BJ (cell line): Measurements from ENCODE around the gene PTGER1. TPM values are rescaled to one million over a fixed set of nuclear protein-coding genes. Genes with fewer than 3 reads are reported as not detected.

Experiments used
- CTCF ChIA-PET: fragments of 350-600 bp; formaldehyde crosslinking; extraction: SDS; loops from one replicate; lab custom pipeline; 2021; ENCODE audit warnings: antibody characterized with exemption, inconsistent platforms; lab: Yijun Ruan, JAX
- POLR2A ChIA-PET: fragments of 300-600 bp; sonication (Branson Sonifier 250); formaldehyde crosslinking; extraction: SDS; loops from one replicate; lab custom pipeline; 2021; ENCODE audit warnings: antibody characterized with exemption; lab: Charles Lee
- DNase-seq: peaks from one replicate; pipeline ENCODE4 v3.0.0-alpha.2; 2011; ENCODE audit warnings: low read depth
- H3K27me3 ChIP-seq: 2 replicates; pipeline ENCODE4 v1.6.0; 2011; ENCODE audit warnings: low read length; ENCODE audit not compliant: control insufficient read depth, insufficient read depth
- H3K36me3 ChIP-seq: 2 replicates; pipeline ENCODE4 v1.5.1; 2011; ENCODE audit warnings: low read length; ENCODE audit not compliant: control insufficient read depth, insufficient read depth
- H3K4me3 ChIP-seq: 2 replicates; pipeline ENCODE4 v1.5.1; 2011; ENCODE audit warnings: low read depth, mild to moderate bottlenecking, control low read depth, low read length
- CTCF ChIP-seq: IDR thresholded peaks from 2 replicates; pipeline ENCODE4 v1.5.1; 2011; ENCODE audit warnings: low read depth, mild to moderate bottlenecking, control low read depth, inconsistent platforms, low read length, moderate library complexity; ENCODE audit not compliant: insufficient read depth
- polyA plus RNA-seq: library from polyadenylated mRNA; depleted of rRNA; stranded (reverse); fragments of >200 nt; gene quantifications from 2 replicates; pipeline ENCODE4 v1.2.3, GENCODE V29; 2011

Gene PTGER1
- polyA plus RNA-seq, 1 experiment: 0.63 TPM

DNA sequence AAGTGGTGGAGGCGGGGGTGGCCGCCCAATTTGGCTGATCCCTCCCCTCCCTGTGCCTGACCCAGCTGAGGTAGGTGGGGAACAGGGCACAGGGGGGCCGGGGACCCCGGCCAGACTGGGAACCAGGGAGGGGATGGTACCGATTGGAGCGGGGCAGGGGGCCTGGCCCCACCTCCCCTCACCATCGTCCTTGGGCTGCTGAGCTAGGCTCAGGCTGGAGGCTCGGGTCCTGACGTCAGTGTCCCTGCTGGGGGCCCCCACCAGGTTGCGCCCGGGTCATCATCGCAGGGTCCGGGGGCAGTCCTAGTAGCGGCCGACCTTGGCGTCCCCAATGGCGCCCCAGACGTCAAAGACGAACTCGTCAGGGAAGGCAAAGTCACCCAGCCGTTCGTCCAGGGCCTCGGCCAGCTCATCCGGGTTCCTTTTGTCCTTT is 3.0 kb upstream of the PTGER1 start:
- no peak overlapping the region for H3K4me3 ChIP-seq
- ChIA-PET CTCF (interaction anchor here (0.6 to 3.6 kb wide), 4 partner anchors 12 to 93 kb away, joined by 3 to 32 read pairs (median 10); partner anchors contain the start of gene NDUFB7), POLR2A (no interaction called here)
- no peaks in the 10 kb centered on the region; the same call in 1 of the 2 replicates for H3K27me3 ChIP-seq
- DNase-seq: no peak
- peaks cover 32% of the 10 kb centered on the region for H3K36me3 ChIP-seq
- no peak for TF ChIP-seq CTCF

- Histone ChIP-seq H3K36me3 (peaks cover 32% of the 10 kb centered on the region), H3K27me3 (no peaks in the 10 kb centered on the region; the same call in 1 of the 2 replicates), H3K4me3 (no peak overlapping the region)
- DNase-seq: no peak
- no peak for TF ChIP-seq CTCF
- ChIA-PET CTCF (interaction anchor here (0.6 kb wide), 1 partner anchor 53 kb away, joined by 4 read pairs; no protein-coding TSS in a partner anchor), POLR2A (no interaction called here)
Measured at GRCh38 chr19:14477418-14478112, 2.4 kb upstream of the PTGER1 start.

DNA sequence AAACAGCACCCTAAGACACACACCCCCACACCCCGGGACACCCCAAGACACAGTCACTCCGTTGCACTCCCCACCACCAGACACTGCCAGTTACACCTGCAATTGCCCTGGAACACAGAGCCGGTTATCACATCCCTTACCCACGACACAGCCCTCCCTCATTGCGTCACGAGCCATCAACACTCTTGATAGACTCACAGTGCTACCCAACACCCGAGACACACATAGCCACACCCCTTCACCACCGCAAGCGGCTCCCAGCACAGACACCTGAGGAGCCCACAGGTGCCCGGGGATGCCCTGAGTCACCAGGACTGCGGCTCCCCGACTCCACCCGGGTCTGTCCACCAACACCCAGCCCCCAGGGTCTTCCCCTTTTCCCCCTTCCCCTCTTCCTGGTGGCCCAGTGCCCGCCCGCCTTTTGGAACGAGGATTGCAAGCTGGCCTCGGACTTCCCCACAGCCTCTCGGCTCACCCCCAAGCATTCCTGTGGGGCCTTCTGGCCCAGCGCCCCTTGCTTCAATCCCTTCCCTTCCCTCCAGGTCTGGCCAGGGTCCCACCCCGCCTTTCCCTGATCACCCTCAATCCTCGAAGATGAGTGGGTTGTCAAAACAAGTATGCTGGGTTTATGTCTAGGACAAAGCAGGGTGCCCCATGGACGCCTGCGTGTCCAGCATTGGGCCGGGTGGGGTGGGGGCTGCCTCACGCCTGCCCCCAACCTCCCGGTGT is 1.7 kb upstream of the PTGER1 start:
- Histone ChIP-seq H3K4me3 (no peak overlapping the region), H3K27me3 (no peaks in the 10 kb centered on the region; the same call in 1 of the 2 replicates), H3K36me3 (peaks cover 27% of the 10 kb centered on the region)
- DNase-seq: no peak
- ChIA-PET CTCF (interaction anchor here (0.6 kb wide), 1 partner anchor 54 kb away, joined by 4 read pairs; no protein-coding TSS in a partner anchor), POLR2A (no interaction called here)
- TF ChIP-seq CTCF: no peak

DNA sequence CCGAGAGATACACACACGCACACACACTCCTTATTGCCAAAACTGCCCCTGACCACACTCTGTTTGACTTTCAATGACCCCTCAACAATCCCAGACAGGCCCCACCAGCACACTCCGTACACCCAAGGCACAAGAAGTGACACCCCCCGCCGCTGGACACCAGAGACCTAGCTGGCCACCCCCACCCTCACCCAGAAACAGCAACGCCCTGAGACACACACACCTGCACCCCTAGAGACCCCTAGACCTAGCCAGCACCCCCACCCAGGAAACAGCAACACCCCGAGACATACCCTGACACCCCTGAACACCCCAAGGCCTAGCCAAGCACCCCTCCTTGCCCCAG is 1.1 kb upstream of the PTGER1 start:
- Histone ChIP-seq H3K4me3 (no peak overlapping the region), H3K27me3 (no peaks in the 10 kb centered on the region; the same call in 1 of the 2 replicates), H3K36me3 (peaks cover 24% of the 10 kb centered on the region)
- CTCF ChIA-PET: no interaction called here
- no peak for DNase-seq
- TF ChIP-seq CTCF: no peak
- POLR2A ChIA-PET: no interaction called here

DNA sequence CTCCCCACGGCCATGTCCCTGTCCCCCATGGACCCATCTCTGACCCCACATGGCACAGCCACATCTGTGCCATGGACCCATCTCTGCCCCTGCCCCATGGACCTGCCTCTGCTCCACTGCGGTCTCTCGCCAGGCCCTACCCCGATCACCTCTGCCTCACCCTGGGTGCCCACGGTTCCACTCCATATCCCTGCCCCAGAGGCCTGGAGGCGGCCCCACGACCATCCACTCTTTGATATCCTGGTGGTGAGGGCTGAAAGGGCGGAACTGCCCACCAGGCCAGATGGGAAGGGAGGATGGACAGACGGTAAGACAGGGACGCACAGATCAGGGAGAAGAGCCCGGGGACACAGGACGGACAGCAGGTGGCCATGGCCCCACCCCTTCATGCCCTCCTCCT is 327 bp downstream of the PTGER1 start:
- Histone ChIP-seq H3K4me3 (peak overlapping the region; percentile 35), H3K36me3 (peaks cover 29% of the 10 kb centered on the region), H3K27me3 (no peaks in the 10 kb centered on the region; the same call in 1 of the 2 replicates)
- TF ChIP-seq CTCF: no peak
- POLR2A ChIA-PET: interaction anchor here (0.7 kb wide), 1 partner anchor 7 kb away, joined by 8 read pairs; no protein-coding TSS in a partner anchor
- CTCF ChIA-PET: interaction anchor here (0.7 to 1.2 kb wide), 4 partner anchors 9 to 46 kb away, joined by 3 to 4 read pairs (median 4); no protein-coding TSS in a partner anchor
- no peak for DNase-seq
